ENCODE data around the gene EYS.
"Not testable (repeated sequence)": the region's sequence is repeated elsewhere in the genome, so short reads cannot be mapped to it uniquely, and the experiment has no call there.

EYS gene

DNA sequence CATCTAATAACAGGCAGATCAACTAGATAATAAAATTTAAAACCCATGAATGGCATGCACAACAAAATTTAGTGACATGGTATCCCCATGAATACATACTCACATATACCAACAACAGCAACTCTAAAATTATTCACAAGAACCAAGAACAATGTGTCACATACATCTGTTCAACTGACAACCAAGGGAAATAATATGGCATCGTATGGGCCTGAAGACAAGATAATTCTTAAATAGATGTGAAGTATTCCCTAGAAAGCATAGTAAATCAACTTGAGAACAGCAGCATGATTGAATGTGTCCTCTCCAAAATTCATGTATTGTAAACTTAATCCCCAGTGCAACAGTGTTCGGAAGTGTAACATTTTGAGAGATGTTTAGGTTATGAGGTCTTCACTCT, 635.5 kb downstream of the EYS start:
- no peak for DNase-seq

DNA sequence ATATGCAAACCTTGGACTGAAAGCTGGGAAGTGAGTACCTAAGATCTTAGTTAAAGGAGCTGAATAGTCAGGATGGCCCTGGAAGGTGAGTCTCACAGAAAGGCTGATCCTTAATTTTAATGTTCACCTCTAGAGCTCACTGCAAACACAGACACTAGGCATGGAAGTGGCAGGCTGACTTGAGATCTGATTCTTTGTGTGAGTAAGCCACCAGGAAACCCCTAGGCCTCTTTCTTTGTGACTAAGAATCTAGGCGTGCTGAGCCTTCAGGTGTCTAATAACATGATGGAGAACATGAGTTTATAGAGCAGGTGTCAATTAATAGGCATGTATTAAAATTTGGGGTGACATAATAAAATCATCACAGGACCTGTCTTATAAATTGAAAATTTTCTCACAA, 642.2 kb downstream of the EYS start:
- no peak for DNase-seq

DNA sequence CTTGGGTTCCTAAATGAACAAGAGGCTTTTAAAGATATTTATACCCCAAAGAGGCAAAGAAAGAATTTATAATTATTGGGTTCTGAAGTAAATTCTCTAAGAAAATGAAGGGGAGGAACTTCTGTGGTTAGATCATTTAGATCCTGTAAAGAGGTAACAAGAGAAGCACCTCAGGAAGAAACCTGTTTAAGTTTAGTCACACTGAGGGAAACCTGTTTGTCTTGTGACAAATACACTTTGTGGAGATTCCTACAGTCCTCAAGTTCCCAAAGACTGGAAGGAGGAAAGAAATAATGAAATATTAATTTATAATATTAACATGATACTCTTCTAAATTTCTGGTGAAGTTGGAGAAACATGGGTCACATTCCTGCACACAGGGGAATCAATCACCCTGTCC, 647.5 kb downstream of the EYS start:
- DNase-seq, result no peak

DNA sequence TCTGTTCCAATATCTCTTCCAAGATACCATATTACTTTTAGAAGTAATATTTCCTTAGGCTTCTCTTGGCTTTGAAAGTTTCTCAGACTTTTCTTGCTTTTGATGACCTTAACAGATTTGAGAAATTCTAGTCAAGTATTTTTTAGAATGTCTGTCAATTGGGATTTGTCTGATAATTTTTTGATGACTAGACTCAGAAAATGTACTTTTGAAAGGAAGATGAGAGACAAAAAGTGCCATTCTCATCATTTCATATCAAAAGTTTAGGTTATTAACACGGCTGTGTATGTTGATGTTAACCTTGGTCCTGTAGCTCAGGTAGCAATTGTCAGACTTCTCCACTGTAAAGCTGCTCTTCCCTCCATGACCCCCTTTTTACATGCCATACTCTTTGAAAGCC, 651.5 kb downstream of the EYS start:
- DNase-seq, result no peak

- DNase-seq, result no peak
These were observed 654.4 kb downstream of the EYS start for GRCh38 chr6:65052626-65053025.

GRCh38 chr6:65045801-65046200, 661.2 kb downstream of the EYS start:
- no peak for DNase-seq

GRCh38 chr6:65014006-65014405, 693.0 kb downstream of the EYS start:
- DNase-seq, result no peak

DNA sequence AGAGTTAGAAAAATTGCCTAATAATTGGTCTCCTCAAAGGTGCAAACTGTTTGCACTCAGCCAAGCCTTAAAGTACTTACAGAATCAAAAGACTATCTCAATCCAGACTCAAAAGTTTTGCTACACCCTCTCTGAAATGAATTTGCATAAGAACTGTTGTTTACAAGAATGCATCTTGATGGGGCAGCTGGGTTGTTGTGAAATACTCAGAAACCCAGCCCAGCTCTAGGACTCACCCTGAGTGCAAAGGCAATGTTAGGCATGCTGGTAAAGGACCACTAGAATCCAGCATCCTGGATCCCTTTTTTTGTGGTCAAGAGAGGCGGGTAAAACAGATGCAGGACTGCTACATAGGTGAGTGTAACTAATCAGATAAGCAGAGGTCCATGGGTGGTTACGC, 700.2 kb downstream of the EYS start:
- DNase-seq, result no peak

GRCh38 chr6:65004283-65004682, 702.7 kb downstream of the EYS start:
- no peak for DNase-seq

- DNase-seq, result not testable (repeated sequence)
These were observed 704.1 kb downstream of the EYS start for GRCh38 chr6:65002882-65003281.

DNA sequence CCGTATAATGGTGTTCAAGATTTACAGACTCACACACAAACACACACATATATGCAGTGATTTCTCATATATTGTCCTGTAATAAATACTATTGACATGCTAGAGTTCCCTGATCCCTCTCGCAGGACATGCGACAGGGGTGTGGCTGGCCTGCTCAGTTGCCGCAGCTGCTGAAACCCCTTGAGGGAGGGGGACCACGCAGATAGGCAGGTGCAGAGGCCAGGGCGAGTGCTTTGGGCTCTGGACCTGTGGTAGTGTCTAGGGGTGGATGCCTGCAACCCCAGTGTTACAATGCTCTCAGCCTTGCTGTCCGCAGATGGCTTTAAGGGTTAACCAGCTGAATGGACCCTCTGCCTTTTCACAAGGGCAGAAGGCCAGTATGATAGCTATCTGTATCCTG, 706.2 kb downstream of the EYS start:
- DNase-seq, result no peak

- DNase-seq, result no peak
These were observed 708.8 kb downstream of the EYS start for GRCh38 chr6:64998204-64998603.

GRCh38 chr6:64996301-64996700, 710.7 kb downstream of the EYS start:
- no peak for DNase-seq

DNA sequence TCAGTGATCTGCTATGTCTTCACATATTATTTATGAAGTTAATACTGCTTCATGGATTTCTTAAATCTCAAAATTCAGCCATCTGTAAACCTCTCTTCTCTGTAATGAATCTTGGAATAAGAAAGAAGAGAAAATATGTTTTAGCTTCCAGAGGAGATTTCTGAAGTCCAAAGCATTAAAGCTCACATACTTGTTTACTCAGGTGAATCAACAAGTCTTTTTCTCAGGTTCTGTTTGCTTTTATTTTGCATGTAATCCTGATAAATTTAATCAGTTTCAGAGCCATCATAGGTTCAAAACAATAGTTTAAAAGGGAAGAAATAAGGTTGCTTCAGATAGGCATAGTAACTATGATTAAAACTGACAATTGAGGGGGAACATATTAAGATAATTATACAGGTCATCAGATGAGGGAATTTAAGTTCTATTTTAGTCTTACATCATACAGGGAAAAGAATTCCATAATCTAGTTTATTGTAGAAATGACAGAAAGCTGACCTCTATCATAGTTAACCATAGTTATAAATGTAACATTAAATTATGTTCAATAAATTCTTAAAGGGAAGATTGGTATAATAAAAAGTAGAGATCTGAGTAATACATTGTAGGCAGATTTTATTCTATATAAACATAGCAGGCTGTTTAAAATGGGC, 716.2 kb downstream of the EYS start:
- no peak for DNase-seq

DNA sequence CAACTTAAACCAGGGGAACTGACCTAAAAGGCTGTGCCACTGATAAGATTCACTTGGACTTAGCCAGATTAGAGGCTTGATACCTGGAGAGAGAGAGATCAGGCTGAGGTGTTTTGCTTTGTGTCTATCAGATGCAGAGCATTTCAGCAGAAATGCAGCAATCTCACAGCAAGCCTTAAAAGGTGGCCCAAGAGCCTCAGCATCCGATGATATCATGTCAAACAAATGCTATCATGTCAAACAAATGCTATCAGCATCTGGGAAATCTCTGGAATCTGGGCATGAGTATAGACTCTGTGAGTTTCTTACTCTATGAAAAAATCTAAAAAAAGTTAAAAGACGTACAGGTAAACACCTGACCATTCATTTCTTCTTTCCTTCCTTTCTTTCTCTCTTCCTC, 718.9 kb downstream of the EYS start:
- no peak for DNase-seq

DNA sequence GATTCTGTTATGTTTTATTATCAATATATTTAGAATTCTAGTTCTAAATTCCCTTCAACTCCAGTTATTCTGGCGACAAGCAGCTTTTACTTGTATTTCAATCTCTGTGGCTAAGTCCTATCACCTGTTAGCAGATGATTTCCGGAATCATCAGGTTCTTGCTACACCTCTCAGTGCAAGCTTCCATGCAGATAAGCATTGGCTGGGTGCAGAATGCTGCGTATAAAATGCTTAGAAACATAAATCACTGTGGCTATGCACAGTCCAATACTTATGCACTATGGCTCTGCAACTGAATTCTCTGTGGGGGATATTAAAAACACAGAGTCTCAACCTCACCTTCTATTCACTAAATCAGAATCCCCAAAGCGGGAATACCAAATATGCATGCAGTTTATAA, 720.0 kb downstream of the EYS start:
- DNase-seq, result no peak

DNA sequence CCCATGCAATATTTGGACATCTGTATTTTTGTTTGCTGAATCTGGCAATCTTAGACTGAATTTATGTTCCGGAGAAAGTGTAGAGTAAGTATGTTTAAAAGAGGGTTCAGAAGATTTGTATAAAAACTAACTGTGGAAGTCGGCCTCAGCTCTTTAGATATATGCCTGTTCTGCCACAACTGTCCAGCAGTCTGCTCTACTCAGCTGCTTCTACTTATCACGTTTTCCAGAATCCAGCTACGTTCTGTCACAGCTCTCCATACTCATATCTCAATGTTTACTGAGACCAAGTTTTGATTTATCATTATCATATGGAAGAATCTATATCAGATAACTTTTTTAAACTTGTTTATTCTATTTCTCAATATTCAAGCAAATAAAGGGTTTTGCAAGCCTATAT, 721.3 kb downstream of the EYS start:
- no peak for DNase-seq

DNA sequence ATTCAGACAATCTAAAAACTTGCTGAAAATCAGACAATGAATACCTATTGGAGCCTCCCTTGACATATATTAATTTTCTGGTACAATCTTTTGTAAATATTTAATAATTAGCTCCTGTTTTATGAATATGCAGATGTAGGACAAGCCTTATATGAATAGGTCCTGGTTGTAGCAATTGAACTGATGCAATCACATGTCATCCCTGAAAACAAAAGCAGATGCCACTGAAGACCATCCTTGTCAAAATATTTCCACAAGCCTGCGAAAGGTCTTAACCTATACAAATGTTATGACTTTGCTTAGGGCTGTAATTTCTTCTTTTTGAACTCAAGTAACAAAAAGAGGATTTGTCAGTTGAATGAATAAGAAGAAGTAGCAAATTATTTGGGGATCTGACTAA, 722.1 kb downstream of the EYS start:
- no peak for DNase-seq

DNA sequence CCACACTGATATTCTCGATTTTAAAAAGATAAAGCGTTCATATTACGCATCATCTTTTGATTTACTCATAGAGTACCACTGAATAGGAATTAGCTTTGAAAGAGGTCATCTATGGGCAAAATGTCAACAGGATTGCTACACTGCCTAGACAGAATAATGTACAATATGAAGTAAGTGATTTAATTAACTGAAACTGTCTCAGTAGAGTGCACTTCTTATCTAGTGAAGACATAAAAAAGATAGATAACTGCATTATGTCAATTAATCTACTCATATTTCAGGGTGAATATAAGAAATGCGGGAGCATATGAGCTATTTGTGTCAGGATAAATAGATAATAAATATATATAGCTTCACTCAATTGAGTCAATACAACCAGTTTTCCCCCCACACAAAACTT, 723.9 kb downstream of the EYS start:
- no peak for DNase-seq

GRCh38 chr6:64973142-64973541, 733.9 kb downstream of the EYS start:
- no peak for DNase-seq

DNA sequence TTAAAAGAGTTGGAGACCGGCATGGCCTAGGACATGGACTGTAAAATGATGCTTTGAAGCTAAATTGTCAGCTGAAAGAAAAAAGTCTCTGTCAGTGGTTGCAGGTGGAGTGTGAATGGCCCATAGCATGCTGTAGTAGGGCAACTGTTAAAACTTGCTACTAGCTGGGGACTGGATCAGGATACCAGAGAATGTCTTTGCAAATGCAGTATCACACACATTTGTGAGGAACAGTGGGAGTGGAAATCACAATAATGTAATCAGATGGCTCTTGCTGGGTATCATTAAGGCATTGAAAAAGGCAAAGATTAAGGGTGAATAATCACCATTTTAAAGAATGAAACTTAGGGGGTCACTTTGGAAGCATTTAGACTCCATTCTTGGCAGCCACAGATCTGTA, 737.9 kb downstream of the EYS start:
- no peak for DNase-seq

DNA sequence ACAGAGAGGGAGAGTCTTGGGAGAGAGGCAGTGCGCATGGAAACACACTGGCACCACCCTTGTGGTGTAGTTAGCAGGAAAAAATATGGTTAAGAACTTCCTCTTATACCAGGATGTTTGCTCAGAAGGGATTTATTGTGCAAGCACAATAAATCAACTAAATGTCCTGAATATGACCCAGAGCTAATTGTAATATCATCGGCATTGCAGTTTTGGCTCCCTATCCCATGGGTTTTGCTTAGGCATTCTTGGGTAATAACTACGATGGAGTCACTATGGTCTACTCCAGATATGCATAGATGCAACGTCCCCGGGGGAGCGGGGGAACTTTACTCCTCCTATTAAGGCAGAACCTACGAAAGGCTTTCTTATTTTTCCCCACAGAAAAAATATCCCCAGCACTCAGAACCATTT, 751.6 kb downstream of the EYS start:
- DNase-seq, result no peak

- DNase-seq, result no peak
These were observed 757.8 kb downstream of the EYS start for GRCh38 chr6:64949257-64949656.

GRCh38 chr6:64948261-64948660, 758.8 kb downstream of the EYS start:
- no peak for DNase-seq

- DNase-seq, result no peak
These were observed 761.6 kb downstream of the EYS start for GRCh38 chr6:64945450-64945849.

- DNase-seq, result no peak
These were observed 774.5 kb downstream of the EYS start for GRCh38 chr6:64932486-64932885.
